Large intestine (tissue), 3 donors: ENCODE data around the gene FOXJ1. TPM values are rescaled to one million over a fixed set of nuclear protein-coding genes. Genes with fewer than 3 reads are reported as not detected.

Source experiments
- DNase-seq, 2 donors: peaks; one replicate each; pipeline versions ENCODE4 v3.0.0 to v3.0.0-alpha.2; 2013
- H3K27ac ChIP-seq: one replicate; pipeline ENCODE4 v1.5.1; 2013; ENCODE audit warnings: low read length
- H3K27me3 ChIP-seq: 2 replicates; pipeline ENCODE4 v1.6.1; 2013; ENCODE audit warnings: low read length; ENCODE audit not compliant: control insufficient read depth, insufficient read depth
- H3K36me3 ChIP-seq: 2 replicates; pipeline ENCODE4 v1.6.1; 2013; ENCODE audit warnings: low read length; ENCODE audit not compliant: control insufficient read depth, insufficient read depth
- H3K4me1 ChIP-seq: one replicate; pipeline ENCODE4 v1.6.1; 2013; ENCODE audit warnings: low read length; ENCODE audit not compliant: control insufficient read depth, insufficient read depth
- H3K4me3 ChIP-seq: one replicate; pipeline ENCODE4 v1.5.1; 2013; ENCODE audit warnings: low read length
- H3K9me3 ChIP-seq: one replicate; pipeline ENCODE4 v1.6.1; 2013; ENCODE audit warnings: mild to moderate bottlenecking, low read depth, low read length, moderate library complexity; ENCODE audit not compliant: control insufficient read depth
- WGBS: methylation state at CpG from one replicate; pipeline ENCODE4 v1.1.5; 2013; ENCODE audit warnings: low lambda C conversion rate; ENCODE audit not compliant: insufficient coverage; 5-methylcytosine and 5-hydroxymethylcytosine counted together
- polyA plus RNA-seq: library from polyadenylated mRNA; unstranded; fragments of 120-200 nt; gene quantifications from one replicate; pipeline ENCODE4 v1.2.1, GENCODE V29; 2013

The FOXJ1 gene
- polyA plus RNA-seq, 1 donor = 1.2 TPM

DNA sequence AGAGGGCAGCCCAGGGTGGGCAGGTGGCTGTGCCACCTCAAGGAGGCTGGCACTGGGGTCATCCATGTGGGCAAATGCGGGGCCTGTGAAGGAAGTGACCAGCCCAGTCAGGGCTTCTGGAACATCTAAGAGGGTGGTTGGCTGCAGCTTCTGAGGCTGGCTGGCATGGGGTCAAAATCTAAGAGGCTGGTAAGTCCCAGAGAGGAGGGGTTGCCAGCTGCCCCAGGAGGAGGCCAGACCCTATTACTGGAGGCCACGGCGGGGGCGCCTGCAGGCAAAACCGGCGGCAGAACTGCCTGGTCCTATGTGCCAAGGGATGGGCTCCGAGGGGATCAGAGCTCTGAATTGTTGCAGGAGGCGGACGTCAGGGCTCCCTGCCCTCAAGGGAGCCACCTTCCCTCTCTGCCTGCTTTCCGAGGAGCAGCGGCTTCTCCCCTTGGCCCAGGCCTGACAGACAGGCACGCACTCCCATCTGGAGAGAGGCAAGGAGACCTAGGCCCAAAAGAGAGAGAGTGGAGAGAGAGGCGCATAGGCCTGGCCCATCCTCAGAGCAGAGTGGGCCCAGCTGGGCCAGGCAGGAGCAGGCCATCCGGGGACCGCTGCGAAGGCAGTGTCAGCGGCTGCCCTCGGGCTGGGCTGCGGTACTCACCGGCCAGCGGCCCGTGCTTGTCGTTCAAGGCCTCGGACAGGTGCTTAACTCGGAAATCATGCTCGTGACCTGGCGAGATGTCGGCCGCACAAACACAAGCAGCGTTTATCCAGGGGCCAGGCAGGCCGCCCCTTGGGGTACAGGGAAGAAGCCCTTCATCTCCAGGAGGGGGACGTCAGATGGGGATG, 51.1 kb downstream of the FOXJ1 start:
- Histone ChIP-seq H3K27me3 (no peaks in the 10 kb centered on the region), H3K4me3 (no peak overlapping the region), H3K9me3 (no peaks in the 10 kb centered on the region), H3K4me1 (no peaks in the 10 kb centered on the region), H3K27ac (no peak overlapping the region), H3K36me3 (peaks cover 96% of the 10 kb centered on the region)
- DNase-seq = no peak
- WGBS = no CpG with 5 or more reads among the region's 32 CpGs

DNA sequence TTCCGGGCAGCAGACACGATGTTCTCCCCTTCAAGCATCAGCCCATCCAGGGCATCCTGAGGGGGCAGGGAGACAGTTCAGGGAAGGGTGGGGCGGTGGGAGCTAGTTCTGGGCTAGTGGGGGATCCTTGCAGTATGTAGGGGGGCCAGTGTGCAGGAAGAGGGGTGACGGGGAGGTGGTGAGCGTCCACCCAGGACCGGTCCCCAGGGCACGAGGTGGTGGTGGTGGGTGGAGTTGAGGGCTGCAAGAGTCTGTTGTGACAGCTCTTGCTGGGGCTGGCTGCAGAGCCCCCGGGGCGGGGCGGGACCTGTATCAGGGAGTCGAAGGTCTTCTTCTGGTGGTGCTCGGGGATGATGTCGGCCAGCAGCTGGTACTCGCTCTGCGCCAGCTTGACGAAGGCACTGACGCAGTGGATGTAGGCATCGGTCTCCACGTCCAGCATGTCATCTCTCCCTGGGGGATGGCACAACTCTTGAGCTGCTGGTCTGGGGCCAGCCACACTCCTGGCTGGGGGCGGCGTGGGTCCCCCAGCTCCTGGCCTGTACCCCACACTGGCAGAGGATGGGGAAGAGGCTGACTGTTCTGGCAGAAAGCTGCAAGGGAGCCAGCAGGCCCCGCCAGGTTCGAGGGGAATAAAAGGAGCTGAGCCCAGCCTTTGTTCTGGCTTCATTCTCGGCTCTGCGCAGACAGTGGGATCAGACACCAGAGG, 52.0 kb downstream of the FOXJ1 start:
- no peaks in the 10 kb centered on the region for H3K4me1 ChIP-seq
- H3K27ac ChIP-seq = no peak overlapping the region
- DNase-seq = no peak
- H3K9me3 ChIP-seq = no peaks in the 10 kb centered on the region
- H3K27me3 ChIP-seq = no peaks in the 10 kb centered on the region
- no CpG with 5 or more reads among the region's 25 CpGs for WGBS
- H3K4me3 ChIP-seq = no peak overlapping the region
- peaks cover 97% of the 10 kb centered on the region for H3K36me3 ChIP-seq

DNA sequence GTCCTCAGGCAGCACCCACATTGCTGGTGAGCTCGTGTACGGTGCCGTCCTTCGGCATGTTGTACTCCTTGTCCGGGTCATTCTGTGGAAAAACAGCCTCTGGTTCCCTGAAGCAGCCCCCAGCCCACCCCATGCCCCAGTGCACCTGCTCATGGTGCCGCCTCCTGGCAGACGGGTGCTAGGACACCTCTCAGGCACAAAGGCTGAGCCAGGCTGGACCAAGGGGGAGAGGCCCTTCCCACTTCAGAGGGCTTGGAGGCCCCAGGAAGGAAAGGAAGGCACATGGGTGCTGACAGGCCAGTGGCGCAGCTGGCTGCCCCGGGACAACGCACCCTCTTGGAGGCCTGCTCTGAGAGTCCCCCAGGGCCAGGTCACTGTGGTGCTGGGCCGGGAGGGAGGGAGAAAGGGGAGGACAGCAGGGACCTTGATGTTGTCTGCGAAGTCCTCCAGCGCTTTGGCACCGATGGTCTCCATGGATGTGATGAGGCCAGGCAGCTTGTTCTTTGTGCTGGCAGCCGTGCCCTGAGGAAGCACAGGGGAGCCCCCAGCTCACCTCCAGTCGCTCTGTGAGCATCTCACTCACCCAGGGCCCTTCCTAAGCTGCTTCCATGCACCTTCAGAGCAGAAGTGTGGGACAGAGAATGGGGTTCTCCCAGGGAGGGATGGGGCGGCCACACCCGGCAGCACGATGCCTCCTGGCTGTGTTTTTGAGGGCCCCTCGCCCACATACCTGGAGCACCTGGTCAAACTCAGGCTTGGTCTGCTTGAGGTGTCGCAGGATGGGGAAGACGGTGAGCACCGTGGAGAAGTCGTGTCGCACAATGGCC, 52.8 kb downstream of the FOXJ1 start:
- H3K36me3 ChIP-seq = peaks cover 97% of the 10 kb centered on the region
- H3K4me1 ChIP-seq = no peaks in the 10 kb centered on the region
- H3K9me3 ChIP-seq = no peaks in the 10 kb centered on the region
- H3K27ac ChIP-seq = no peak overlapping the region
- WGBS = no CpG with 5 or more reads among the region's 25 CpGs
- no peaks in the 10 kb centered on the region for H3K27me3 ChIP-seq
- DNase-seq = no peak
- no peak overlapping the region for H3K4me3 ChIP-seq

DNA sequence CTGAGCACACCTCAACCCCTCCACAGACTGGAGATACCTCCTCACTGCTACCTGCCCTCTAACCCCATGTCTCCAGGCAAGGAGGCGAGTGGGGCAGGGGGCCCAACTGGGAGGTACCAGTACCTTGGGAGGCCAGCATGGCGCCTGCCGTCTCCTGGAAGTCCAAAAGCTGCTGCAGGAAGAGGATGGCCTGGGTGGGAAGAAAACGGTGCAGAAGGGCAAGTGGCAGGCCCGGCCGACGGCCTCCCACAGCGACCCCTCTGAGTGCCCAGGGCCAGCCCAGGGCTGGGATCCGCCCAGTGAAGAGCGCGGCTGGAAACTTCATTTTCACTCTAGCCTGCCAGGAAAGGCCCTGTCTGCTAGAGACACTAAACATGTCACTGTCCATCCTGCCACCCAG, 53.5 kb downstream of the FOXJ1 start:
- no CpG with 5 or more reads among the region's 11 CpGs for WGBS

DNA sequence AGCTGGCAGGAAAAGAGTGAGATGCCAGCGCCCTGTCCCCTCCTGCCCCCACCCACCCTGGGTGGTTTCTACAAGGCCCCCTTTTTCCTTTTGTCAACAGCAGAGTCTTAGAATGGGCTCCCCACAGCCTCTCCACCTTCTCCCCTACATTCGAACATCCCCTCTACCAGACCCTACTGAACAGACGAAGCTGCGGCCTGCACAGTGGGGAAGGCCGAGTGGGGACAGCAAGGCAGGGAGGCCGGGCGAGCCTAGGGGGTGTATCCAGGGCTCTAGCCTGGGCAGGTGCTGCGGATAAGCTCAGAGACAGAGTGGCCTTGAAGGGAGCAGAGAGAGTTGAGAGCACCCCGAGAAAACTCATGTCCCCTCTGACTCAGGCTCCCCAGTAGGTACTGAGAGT, 54.7 kb downstream of the FOXJ1 start:
- no peak for DNase-seq
- Histone ChIP-seq H3K4me3 (no peak overlapping the region), H3K36me3 (peaks cover 91% of the 10 kb centered on the region), H3K27ac (no peak overlapping the region), H3K9me3 (no peaks in the 10 kb centered on the region), H3K4me1 (no peaks in the 10 kb centered on the region), H3K27me3 (no peaks in the 10 kb centered on the region)
- WGBS = no CpG with 5 or more reads among the region's 9 CpGs

More for the DNA sequence above, 53.5 kb downstream of the FOXJ1 start:
- H3K9me3 ChIP-seq = no peaks in the 10 kb centered on the region
- no peaks in the 10 kb centered on the region for H3K4me1 ChIP-seq
- no peaks in the 10 kb centered on the region for H3K27me3 ChIP-seq
- no peak for DNase-seq
- H3K4me3 ChIP-seq = no peak overlapping the region
- peaks cover 97% of the 10 kb centered on the region for H3K36me3 ChIP-seq
- H3K27ac ChIP-seq = no peak overlapping the region

Other genes with a start within 250 kb of the FOXJ1 start
- 18.7 TPM for gene TRIM65, start 244.3 kb downstream of the FOXJ1 start, polyA plus RNA-seq
- 62.1 TPM for gene MRPL38, start 236.4 kb downstream of the FOXJ1 start, polyA plus RNA-seq
- gene FBF1, start 200.2 kb downstream of the FOXJ1 start, polyA plus RNA-seq = 52.1 TPM
- 64.6 TPM for gene ACOX1, start 162.1 kb downstream of the FOXJ1 start, polyA plus RNA-seq
- gene TEN1, start 162.0 kb downstream of the FOXJ1 start, polyA plus RNA-seq = 24.5 TPM
- 14.9 TPM for gene CDK3, start 140.4 kb downstream of the FOXJ1 start, polyA plus RNA-seq
- 63.2 TPM for gene EVPL, start 113.9 kb downstream of the FOXJ1 start, polyA plus RNA-seq
- gene SRP68, start 68.7 kb downstream of the FOXJ1 start, polyA plus RNA-seq = 65.2 TPM
- 0.93 TPM for gene GALR2, start 66.5 kb downstream of the FOXJ1 start, polyA plus RNA-seq
- 23.7 TPM for gene ZACN, start 62.1 kb downstream of the FOXJ1 start, polyA plus RNA-seq
- 97.8 TPM for gene EXOC7, start 37.5 kb downstream of the FOXJ1 start, polyA plus RNA-seq
- gene RNF157, start 99.2 kb upstream of the FOXJ1 start, polyA plus RNA-seq = 19.2 TPM
- gene UBALD2, start 124.1 kb upstream of the FOXJ1 start, polyA plus RNA-seq = 68.4 TPM
- gene QRICH2, start 167.0 kb upstream of the FOXJ1 start, polyA plus RNA-seq = 3.1 TPM
- 54.8 TPM for gene PRPSAP1, start 212.7 kb upstream of the FOXJ1 start, polyA plus RNA-seq
- 3.1 TPM for gene SPHK1, start 243.4 kb upstream of the FOXJ1 start, polyA plus RNA-seq